Gastrocnemius medialis (tissue), 4 donors: ENCODE measurements around the gene YBX2.

Source experiments
- CTCF ChIP-seq, 5 experiments: fragments of 450-650 bp in 3 of 5; fragments of 200-600 bp in 2 of 5; sonication (generic) in 2 of 5; IDR thresholded peaks in 4 of 5; conservative IDR thresholded peaks in 1 of 5; 1 replicate in 4 of 5; 2 replicates in 1 of 5; pipeline ENCODE4 v1.5.1; 2016 to 2019; ENCODE audit warnings: antibody characterized with exemption in 5 of 5, mild to moderate bottlenecking in 3 of 5, moderate library complexity in 3 of 5
- POLR2A ChIP-seq, 2 donors: fragments of 450-650 bp; IDR thresholded peaks; one replicate each; pipeline ENCODE4 v1.6.1; 2017; ENCODE audit warnings: antibody characterized with exemption in 2 of 2, mild to moderate bottlenecking in 2 of 2, moderate library complexity in 2 of 2

- peak; percentile 74 to 75 for TF ChIP-seq POLR2A (IDR thresholded peaks at IDR 0.05)
- peak in 3 of 5 experiments; percentile 15 to 27 (median 20) for TF ChIP-seq CTCF (IDR thresholded peaks at IDR 0.05 in 4 of 5, conservative IDR thresholded peaks at IDR 0.05 in 1 of 5)
Observed at GRCh38 chr17:7242717-7243452, 51.6 kb downstream of the YBX2 start.
